Keratinocyte (primary cell): ENCODE measurements around the gene PSAP. TPM values are rescaled to one million over a fixed set of nuclear protein-coding genes. Genes with fewer than 3 reads are reported as not detected.

Experiments
- DNase-seq: peaks from one replicate; pipeline ENCODE4 v3.0.0-alpha.2; 2011; ENCODE audit warnings: low read depth, missing footprints, low spot score
- FAIRE-seq: peaks from 2 replicates; lab custom pipeline; 2011; peaks lifted over from hg19 to GRCh38; lab: Jason Lieb, UNC
- H2AFZ ChIP-seq: 2 replicates; pipeline ENCODE4 v1.6.0; 2012; ENCODE audit warnings: low read length, control low read depth, inconsistent platforms; ENCODE audit not compliant: control insufficient read depth
- H3K27ac ChIP-seq: 2 replicates; pipeline ENCODE4 v1.5.1; 2011; ENCODE audit warnings: low read length; ENCODE audit not compliant: control insufficient read depth, insufficient read depth
- H3K27me3 ChIP-seq: 3 replicates; pipeline ENCODE4 v1.6.0; 2011; ENCODE audit warnings: low read length; ENCODE audit not compliant: control insufficient read depth, insufficient read depth; ENCODE audit errors: extremely low read depth
- H3K36me3 ChIP-seq, 2 experiments: 2 replicates in 1 of 2; 3 replicates in 1 of 2; pipeline ENCODE4 v1.5.1; 2011; ENCODE audit warnings: low read length in 2 of 2, mild to moderate bottlenecking in 1 of 2; ENCODE audit not compliant: control insufficient read depth in 2 of 2, insufficient read depth in 2 of 2; ENCODE audit errors: extremely low read depth in 1 of 2
- H3K4me1 ChIP-seq: 3 replicates; pipeline ENCODE4 v1.5.1; 2011; ENCODE audit warnings: low read length; ENCODE audit not compliant: control insufficient read depth, insufficient read depth; ENCODE audit errors: extremely low read depth
- H3K4me2 ChIP-seq: 3 replicates; pipeline ENCODE4 v1.6.0; 2011; ENCODE audit warnings: low read depth, low read length; ENCODE audit not compliant: control insufficient read depth, insufficient read depth; ENCODE audit errors: extremely low read depth
- H3K4me3 ChIP-seq, 3 experiments: fragments of 200-600 bp in 1 of 3; sonication (generic) in 1 of 3; 2 replicates in 2 of 3; 3 replicates in 1 of 3; pipeline ENCODE4 v1.5.1; 2011 to 2016; ENCODE audit warnings: low read length in 3 of 3, mild to moderate bottlenecking in 3 of 3, control low read depth in 2 of 3, inconsistent platforms in 1 of 3, low read depth in 1 of 3, mixed read lengths in 1 of 3, mixed run types in 1 of 3, moderate library complexity in 1 of 3; ENCODE audit not compliant: control insufficient read depth in 2 of 3, insufficient read depth in 2 of 3; ENCODE audit errors: extremely low read depth in 1 of 3
- H3K79me2 ChIP-seq: 2 replicates; pipeline ENCODE4 v1.6.0; 2012; ENCODE audit warnings: low read length; ENCODE audit not compliant: control insufficient read depth, insufficient read depth
- H3K9ac ChIP-seq: 3 replicates; pipeline ENCODE4 v1.6.0; 2011; ENCODE audit warnings: low read length; ENCODE audit not compliant: control insufficient read depth, insufficient read depth; ENCODE audit errors: extremely low read depth
- H3K9me1 ChIP-seq: 3 replicates; pipeline ENCODE4 v1.6.0; 2011; ENCODE audit warnings: low read length; ENCODE audit not compliant: control insufficient read depth, insufficient read depth; ENCODE audit errors: extremely low read depth
- H3K9me3 ChIP-seq: 2 replicates; pipeline ENCODE4 v1.5.1; 2012; ENCODE audit warnings: low read depth, low read length; ENCODE audit not compliant: control insufficient read depth
- H4K20me1 ChIP-seq: 3 replicates; pipeline ENCODE4 v1.6.0; 2011; ENCODE audit warnings: low read length; ENCODE audit not compliant: control insufficient read depth, insufficient read depth; ENCODE audit errors: extremely low read depth
- EZH2 ChIP-seq: IDR thresholded peaks from one replicate; pipeline ENCODE4 v1.6.1; 2012; ENCODE audit warnings: inconsistent platforms, mild to moderate bottlenecking, low read length, moderate library complexity
- dilution Hi-C: fragments of 300-500 bp; cut with MboI; formaldehyde crosslinking; loops from one replicate; pipeline ENCODE4 v1.7.0; 2020; ENCODE audit warnings: low sequenced_read_pairs; ENCODE audit not compliant: extremely low pct_ligation_motif_present
- polyA plus RNA-seq, 5 experiments: library from polyadenylated mRNA; depleted of rRNA in 3 of 5; stranded (reverse) in 3 of 5; stranded (forward) in 1 of 5; unstranded in 1 of 5; fragments of >200 nt; gene quantifications; 1 replicate in 1 of 5; 2 replicates in 3 of 5; 3 replicates in 1 of 5; pipeline versions ENCODE4 v1.2.1 to v1.2.3, GENCODE V29; 2011 to 2012; ENCODE audit warnings: missing spikeins in 2 of 5, low read depth in 1 of 5, low replicate concordance in 1 of 5
- TF ChIP-seq, protein P1 (sequence below), 3 experiments: IDR thresholded peaks in 1 of 3; conservative IDR thresholded peaks in 1 of 3; optimal IDR thresholded peaks in 1 of 3; 2 replicates in 2 of 3; 3 replicates in 1 of 3; pipeline versions ENCODE3 to v1.5.1; 2011; ENCODE audit warnings: low read length in 3 of 3, mild to moderate bottlenecking in 3 of 3, moderate library complexity in 2 of 3, control low read depth in 1 of 3, inconsistent platforms in 1 of 3; ENCODE audit not compliant: insufficient read depth in 2 of 3; ENCODE audit errors: extremely low read depth in 1 of 3

The PSAP gene
- polyA plus RNA-seq, 1 donor (not counting 4 experiments of a cell fraction or from before 2014, with no cell fraction given) = 1,075 TPM

DNA sequence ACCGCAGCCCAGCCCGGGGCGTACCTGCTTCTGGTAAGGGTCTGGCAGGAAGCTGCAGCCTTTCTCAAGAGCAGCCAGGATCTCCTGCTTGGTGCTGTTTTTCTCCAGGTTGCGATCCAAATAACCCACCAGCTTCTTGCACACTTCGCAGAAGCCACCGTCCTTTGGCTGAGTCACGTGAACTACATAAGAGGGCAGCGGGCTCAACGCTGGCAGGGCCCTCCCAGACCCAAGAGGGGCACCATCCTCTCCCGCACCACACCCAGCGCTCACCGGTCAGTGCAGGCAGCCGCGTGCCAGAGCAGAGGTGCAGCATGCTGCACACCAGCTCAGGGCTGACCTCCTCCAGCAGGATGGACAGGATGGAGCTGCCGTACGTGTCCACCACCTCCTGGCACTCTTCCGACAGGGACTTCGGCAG, 31.6 kb downstream of the PSAP start:
- no peak for FAIRE-seq
- dilution Hi-C loops = no loop called here
- Histone ChIP-seq H2AFZ (no peak overlapping the region), H3K9me3 (no peaks in the 10 kb centered on the region), H3K79me2 (no peaks in the 10 kb centered on the region), H3K4me3 (no peak overlapping the region), H3K27ac (no peak overlapping the region), H3K9ac (no peak overlapping the region), H3K9me1 (no peaks in the 10 kb centered on the region), H3K36me3 (peaks cover 66 to 81% of the 10 kb centered on the region in 2 experiments), H4K20me1 (peaks cover 2% of the 10 kb centered on the region), H3K4me2 (no peak overlapping the region), H3K4me1 (no peaks in the 10 kb centered on the region), H3K27me3 (no peaks in the 10 kb centered on the region)
- DNase-seq = no peak
- no peak for TF ChIP-seq EZH2
- TF ChIP-seq, protein P1, sequence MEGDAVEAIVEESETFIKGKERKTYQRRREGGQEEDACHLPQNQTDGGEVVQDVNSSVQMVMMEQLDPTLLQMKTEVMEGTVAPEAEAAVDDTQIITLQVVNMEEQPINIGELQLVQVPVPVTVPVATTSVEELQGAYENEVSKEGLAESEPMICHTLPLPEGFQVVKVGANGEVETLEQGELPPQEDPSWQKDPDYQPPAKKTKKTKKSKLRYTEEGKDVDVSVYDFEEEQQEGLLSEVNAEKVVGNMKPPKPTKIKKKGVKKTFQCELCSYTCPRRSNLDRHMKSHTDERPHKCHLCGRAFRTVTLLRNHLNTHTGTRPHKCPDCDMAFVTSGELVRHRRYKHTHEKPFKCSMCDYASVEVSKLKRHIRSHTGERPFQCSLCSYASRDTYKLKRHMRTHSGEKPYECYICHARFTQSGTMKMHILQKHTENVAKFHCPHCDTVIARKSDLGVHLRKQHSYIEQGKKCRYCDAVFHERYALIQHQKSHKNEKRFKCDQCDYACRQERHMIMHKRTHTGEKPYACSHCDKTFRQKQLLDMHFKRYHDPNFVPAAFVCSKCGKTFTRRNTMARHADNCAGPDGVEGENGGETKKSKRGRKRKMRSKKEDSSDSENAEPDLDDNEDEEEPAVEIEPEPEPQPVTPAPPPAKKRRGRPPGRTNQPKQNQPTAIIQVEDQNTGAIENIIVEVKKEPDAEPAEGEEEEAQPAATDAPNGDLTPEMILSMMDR (optimal IDR thresholded peaks at IDR 0.05 in 1 of 3, IDR thresholded peaks at IDR 0.05 in 1 of 3, conservative IDR thresholded peaks at IDR 0.05 in 1 of 3; ENCODE audit: extremely low read depth in 1 of 3, insufficient read depth in 2 of 3, low read length in 3 of 3) = no peak

DNA sequence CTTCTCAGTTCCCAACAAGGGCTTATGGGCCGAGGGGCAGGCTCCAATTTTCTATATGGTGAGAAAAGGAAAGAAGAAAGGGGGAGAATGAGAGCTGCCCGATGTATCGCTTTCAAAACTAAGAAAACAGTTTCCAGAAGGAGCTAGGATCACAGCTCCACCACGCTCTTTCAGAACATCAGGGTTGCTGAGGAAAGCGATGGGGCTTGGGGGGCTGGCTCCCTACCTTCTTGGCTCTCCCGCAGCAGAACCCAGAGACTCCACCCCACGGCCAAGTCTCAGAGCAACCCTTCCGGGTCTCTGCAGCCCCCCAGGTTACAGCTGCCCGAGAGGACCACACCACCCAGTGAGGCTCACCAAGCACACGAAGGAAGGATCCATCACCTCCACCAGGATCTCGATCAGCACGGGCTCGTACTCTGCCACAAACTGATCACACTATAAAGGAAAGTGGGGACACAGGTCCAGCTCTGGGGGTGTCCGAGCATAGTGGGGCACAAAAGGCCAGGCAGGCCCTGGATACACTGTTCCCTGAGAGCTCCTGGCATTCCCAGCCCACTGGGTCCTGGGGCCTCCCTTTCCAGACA, 32.3 kb downstream of the PSAP start:
- TF ChIP-seq, protein P1 (optimal IDR thresholded peaks at IDR 0.05 in 1 of 3, IDR thresholded peaks at IDR 0.05 in 1 of 3, conservative IDR thresholded peaks at IDR 0.05 in 1 of 3; ENCODE audit: extremely low read depth in 1 of 3, insufficient read depth in 2 of 3, low read length in 3 of 3) = no peak
- no peak for TF ChIP-seq EZH2
- no peaks in the 10 kb centered on the region for H3K79me2 ChIP-seq
- DNase-seq = no peak
- no peak overlapping the region for H3K9ac ChIP-seq
- H3K36me3 ChIP-seq = peaks cover 61 to 76% of the 10 kb centered on the region in 2 experiments
- H3K9me1 ChIP-seq = no peaks in the 10 kb centered on the region
- H3K9me3 ChIP-seq = no peaks in the 10 kb centered on the region
- H3K4me1 ChIP-seq = no peaks in the 10 kb centered on the region
- H3K27me3 ChIP-seq = no peaks in the 10 kb centered on the region
- dilution Hi-C loops = no loop called here
- no peak overlapping the region for H3K4me2 ChIP-seq
- H2AFZ ChIP-seq = no peak overlapping the region
- H3K27ac ChIP-seq = no peak overlapping the region
- no peak for FAIRE-seq
- peaks cover 2% of the 10 kb centered on the region for H4K20me1 ChIP-seq
- no peak overlapping the region for H3K4me3 ChIP-seq
